GM12801 (cell line): ENCODE results near the gene DUOX2.

ENCODE experiments used
- CTCF ChIP-seq: IDR thresholded peaks from one replicate; pipeline ENCODE4 v1.5.1; 2011; ENCODE audit warnings: control low read depth; ENCODE audit not compliant: insufficient read length; ENCODE audit errors: extremely low read depth

The DUOX2 gene

GRCh38 chr15:45116482-45117307, 2.7 kb upstream of the DUOX2 start:
- no peak for TF ChIP-seq CTCF

GRCh38 chr15:45116006-45116481, 2.1 kb upstream of the DUOX2 start:
- TF ChIP-seq CTCF: no peak

GRCh38 chr15:45115312-45115820, 1.4 kb upstream of the DUOX2 start:
- TF ChIP-seq CTCF: no peak

- TF ChIP-seq CTCF: no peak
Measured at GRCh38 chr15:45114751-45115085, 746 bp upstream of the DUOX2 start.

- no peak for TF ChIP-seq CTCF
Measured at GRCh38 chr15:45113380-45113990, 487 bp downstream of the DUOX2 start.

- TF ChIP-seq CTCF: no peak
Measured at GRCh38 chr15:45112591-45113379, 1.2 kb downstream of the DUOX2 start.

- TF ChIP-seq CTCF: no peak
Measured at GRCh38 chr15:45112143-45112590, 1.8 kb downstream of the DUOX2 start.
